ENCODE data around the gene MSN. TPM values are rescaled to one million over a fixed set of nuclear protein-coding genes. Genes with fewer than 3 reads are reported as not detected.
A peak's percentile ranks its signal among the peaks of the same experiment; 100 is the strongest.

The MSN gene
- total and polyA plus RNA-seq, 2 donors from 2014 or later: 124 to 391 TPM

DNA sequence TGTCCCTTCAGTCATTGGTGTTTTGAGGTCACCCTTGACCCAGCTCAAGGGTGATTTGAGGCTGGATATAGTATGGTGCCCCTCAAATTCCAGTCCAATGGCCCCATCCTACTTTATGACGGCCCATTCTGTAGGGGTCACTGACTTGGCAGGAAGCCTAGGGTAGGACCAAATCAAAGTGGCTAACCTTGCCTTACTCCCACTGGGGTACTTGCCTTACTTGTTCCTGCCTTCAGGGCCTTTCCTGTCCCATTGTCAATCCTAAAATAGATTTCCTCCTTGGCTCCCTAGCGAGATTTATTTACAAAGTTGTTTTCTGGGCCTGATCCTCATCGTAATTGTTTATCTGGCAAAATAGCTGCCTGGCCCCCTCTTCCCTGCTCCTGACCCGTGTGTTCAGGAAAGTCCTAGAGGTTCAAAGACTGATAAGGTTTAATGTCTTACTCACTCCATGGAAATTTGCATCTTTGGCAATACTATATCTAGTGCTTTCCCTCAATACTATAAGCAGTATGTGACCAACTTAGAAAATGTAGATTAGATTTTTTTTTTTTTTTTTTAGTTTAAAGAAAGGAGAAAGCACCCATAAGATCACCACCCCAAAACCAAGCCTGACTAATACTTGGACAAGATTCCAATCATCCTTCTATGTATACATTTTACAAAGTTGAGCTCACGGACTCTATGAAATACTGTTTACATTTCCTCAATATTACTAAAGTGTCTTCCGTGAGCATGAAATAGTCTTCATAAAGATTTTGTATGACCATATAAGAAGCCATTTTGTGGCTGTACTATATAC is 44.8 kb downstream of the MSN start:
- H3K27me3 ChIP-seq (ENCODE audit: control insufficient read depth, insufficient read depth, low read length): no peaks in the 10 kb centered on the region
- H3K4me3 ChIP-seq (ENCODE audit: low read length in 3 of 3): no peak overlapping the region
- no peak for DNase-seq
- H3K27ac ChIP-seq (ENCODE audit: low read depth in 2 of 2, low read length in 2 of 2): peak overlapping the region in 1 of 2 donors; percentile 76
- no peak overlapping the region for H3K9ac ChIP-seq (ENCODE audit: low read length in 3 of 3)
- intact Hi-C loops (cut with DNase I): loop anchor here (10.0 kb wide), 1 partner anchor 117 kb away; no protein-coding TSS in a partner anchor
- TF ChIP-seq, protein P1, sequence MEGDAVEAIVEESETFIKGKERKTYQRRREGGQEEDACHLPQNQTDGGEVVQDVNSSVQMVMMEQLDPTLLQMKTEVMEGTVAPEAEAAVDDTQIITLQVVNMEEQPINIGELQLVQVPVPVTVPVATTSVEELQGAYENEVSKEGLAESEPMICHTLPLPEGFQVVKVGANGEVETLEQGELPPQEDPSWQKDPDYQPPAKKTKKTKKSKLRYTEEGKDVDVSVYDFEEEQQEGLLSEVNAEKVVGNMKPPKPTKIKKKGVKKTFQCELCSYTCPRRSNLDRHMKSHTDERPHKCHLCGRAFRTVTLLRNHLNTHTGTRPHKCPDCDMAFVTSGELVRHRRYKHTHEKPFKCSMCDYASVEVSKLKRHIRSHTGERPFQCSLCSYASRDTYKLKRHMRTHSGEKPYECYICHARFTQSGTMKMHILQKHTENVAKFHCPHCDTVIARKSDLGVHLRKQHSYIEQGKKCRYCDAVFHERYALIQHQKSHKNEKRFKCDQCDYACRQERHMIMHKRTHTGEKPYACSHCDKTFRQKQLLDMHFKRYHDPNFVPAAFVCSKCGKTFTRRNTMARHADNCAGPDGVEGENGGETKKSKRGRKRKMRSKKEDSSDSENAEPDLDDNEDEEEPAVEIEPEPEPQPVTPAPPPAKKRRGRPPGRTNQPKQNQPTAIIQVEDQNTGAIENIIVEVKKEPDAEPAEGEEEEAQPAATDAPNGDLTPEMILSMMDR (IDR thresholded peaks at IDR 0.05; ENCODE audit: borderline replicate concordance, extremely low read depth, insufficient read depth): no peak
- H3K36me3 ChIP-seq (ENCODE audit: control insufficient read depth in 2 of 3, insufficient read depth in 3 of 3, low read length in 3 of 3): peaks cover 0 to under 1% (median 0%) of the 10 kb centered on the region in 3 donors
- H3K4me1 ChIP-seq (ENCODE audit: control insufficient read depth in 2 of 3, insufficient read depth in 2 of 3, low read depth in 1 of 3, low read length in 3 of 3): peaks cover 0 to 6% (median 0%) of the 10 kb centered on the region in 3 donors
- no peaks in the 10 kb centered on the region for H3K9me3 ChIP-seq (ENCODE audit: control insufficient read depth in 2 of 3, insufficient read depth in 1 of 3, low read length in 3 of 3)
- FAIRE-seq: no peak

DNA sequence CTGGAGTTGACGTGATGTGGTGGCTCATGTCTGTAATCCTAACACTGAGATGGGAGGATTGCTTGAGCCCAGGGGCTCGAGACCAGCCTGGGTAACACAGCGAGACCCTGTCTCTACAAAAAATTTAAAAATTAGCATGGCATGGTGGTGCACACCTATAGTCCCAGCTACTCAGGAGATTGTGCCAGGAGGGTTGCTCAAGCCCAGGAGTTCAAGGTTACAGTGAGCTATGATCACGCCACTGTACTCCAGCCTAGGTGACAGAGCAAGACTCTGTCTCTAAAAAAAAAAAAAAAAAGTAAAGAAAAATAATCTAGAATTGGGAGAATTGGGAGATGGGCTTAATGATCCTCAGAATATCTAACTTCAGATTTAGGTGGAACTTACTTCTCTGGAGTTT is 51.1 kb downstream of the MSN start:
- no peak for DNase-seq
- Histone ChIP-seq H3K4me1 (ENCODE audit: control insufficient read depth in 2 of 3, insufficient read depth in 2 of 3, low read depth in 1 of 3, low read length in 3 of 3) (peaks cover 0 to 3% (median 0%) of the 10 kb centered on the region in 3 donors), H3K27me3 (ENCODE audit: control insufficient read depth, insufficient read depth, low read length) (no peaks in the 10 kb centered on the region), H3K4me3 (ENCODE audit: low read length in 3 of 3) (no peak overlapping the region), H3K9ac (ENCODE audit: low read length in 3 of 3) (no peak overlapping the region), H3K9me3 (ENCODE audit: control insufficient read depth in 2 of 3, insufficient read depth in 1 of 3, low read length in 3 of 3) (no peaks in the 10 kb centered on the region), H3K36me3 (ENCODE audit: control insufficient read depth in 2 of 3, insufficient read depth in 3 of 3, low read length in 3 of 3) (peaks cover 0 to 12% (median 2%) of the 10 kb centered on the region in 3 donors), H3K27ac (ENCODE audit: low read depth in 2 of 2, low read length in 2 of 2) (no peak overlapping the region)
- TF ChIP-seq, protein P1 (IDR thresholded peaks at IDR 0.05; ENCODE audit: borderline replicate concordance, extremely low read depth, insufficient read depth): no peak
- intact Hi-C loops (cut with DNase I): loop anchor here (10.0 kb wide), 1 partner anchor 124 kb away; no protein-coding TSS in a partner anchor
- FAIRE-seq: no peak

DNA sequence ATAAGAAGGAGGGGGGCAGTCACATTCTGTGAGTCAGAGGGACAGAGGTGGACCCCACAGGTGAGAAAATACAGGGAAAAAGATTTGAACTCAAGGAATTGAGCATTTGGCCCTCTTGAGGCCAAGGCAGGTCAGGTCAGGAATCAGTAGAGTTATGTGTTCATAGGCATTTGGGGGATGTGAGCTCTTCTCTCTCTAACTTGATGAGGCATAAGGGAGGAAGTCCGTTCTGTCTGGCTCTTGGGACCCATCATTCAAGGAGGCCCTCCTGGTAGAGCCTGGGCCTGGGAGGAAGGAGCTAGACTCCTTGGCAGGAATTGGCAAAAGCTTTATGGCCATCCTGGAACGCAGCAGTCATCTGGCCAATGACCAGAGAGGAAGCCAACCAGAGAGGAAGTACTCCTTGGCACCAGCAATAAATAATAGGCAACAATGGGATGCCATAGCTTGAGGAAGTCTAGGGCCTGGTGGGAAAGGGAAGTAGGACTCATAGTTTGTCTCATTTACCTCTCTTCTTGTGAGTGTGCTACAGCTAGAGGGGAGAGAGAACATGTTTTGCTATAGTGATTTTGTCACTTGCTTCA is 53.0 kb downstream of the MSN start:
- Histone ChIP-seq H3K4me1 (ENCODE audit: control insufficient read depth in 2 of 3, insufficient read depth in 2 of 3, low read depth in 1 of 3, low read length in 3 of 3) (peaks cover 0 to 2% (median 0%) of the 10 kb centered on the region in 3 donors), H3K27me3 (ENCODE audit: control insufficient read depth, insufficient read depth, low read length) (no peaks in the 10 kb centered on the region), H3K4me3 (ENCODE audit: low read length in 3 of 3) (no peak overlapping the region), H3K9ac (ENCODE audit: low read length in 3 of 3) (no peak overlapping the region), H3K36me3 (ENCODE audit: control insufficient read depth in 2 of 3, insufficient read depth in 3 of 3, low read length in 3 of 3) (peaks cover 0 to 12% (median 2%) of the 10 kb centered on the region in 3 donors), H3K9me3 (ENCODE audit: control insufficient read depth in 2 of 3, insufficient read depth in 1 of 3, low read length in 3 of 3) (no peaks in the 10 kb centered on the region), H3K27ac (ENCODE audit: low read depth in 2 of 2, low read length in 2 of 2) (peak overlapping the region in 1 of 2 donors; percentile 28)
- FAIRE-seq (no peak), DNase-seq (peak in 1 of 5 donors; percentile 12)
- intact Hi-C loops (cut with DNase I): no loop called here
- TF ChIP-seq, protein P1 (IDR thresholded peaks at IDR 0.05; ENCODE audit: borderline replicate concordance, extremely low read depth, insufficient read depth): no peak
